ENCODE results near the gene SGCE.

DNA sequence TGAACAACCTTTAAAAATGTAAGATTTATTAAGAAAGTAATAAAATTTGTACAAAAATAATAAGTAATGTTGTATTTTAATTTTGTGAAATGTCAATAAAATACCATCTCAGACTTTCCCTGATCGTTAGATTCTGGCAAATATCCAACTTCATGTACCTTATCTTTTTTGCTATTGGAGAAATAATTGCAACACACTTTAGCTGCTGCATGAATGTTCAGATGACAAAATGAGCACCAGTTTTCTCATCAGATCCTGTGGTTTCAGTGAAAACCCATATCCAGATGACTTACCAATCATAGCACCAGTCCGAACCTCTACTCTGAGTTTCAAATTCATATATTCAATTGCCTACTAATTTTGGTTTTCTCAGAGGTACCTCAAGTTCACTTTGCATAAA, 76.5 kb downstream of the SGCE start:
- TF ChIP-seq YY1 (tag by site-specific recombination; IDR thresholded peaks at IDR 0.05): no peak
- TF ChIP-seq YY2 (tag by site-specific recombination; IDR thresholded peaks at IDR 0.05): no peak
- no peak for TF ChIP-seq HOXA7 (CRISPR knock-in tag; IDR thresholded peaks at IDR 0.05; ENCODE audit: borderline replicate concordance)
- no peak for TF ChIP-seq TCF7L2 (IDR thresholded peaks at IDR 0.05; ENCODE audit: borderline replicate concordance, low read depth, low read length)

All from HEK293 (cell line).